RWPE2 (cell line): ENCODE data around the gene SP110.
"Not testable (repeated sequence)": the region's sequence is repeated elsewhere in the genome, so short reads cannot be mapped to it uniquely, and the experiment has no call there.

Source experiments
- ATAC-seq: fragments of 200-7000 bp; cut with Tn5 transposase; 3 replicates; pipeline ENCODE4 v1.9.1; 2021; ENCODE audit warnings: low read depth
- DNase-seq: peaks from one replicate; pipeline ENCODE4 v3.0.0-alpha.2; 2020; ENCODE audit warnings: low spot score
- H3K27ac ChIP-seq: fragments of 450-650 bp; 2 replicates; pipeline ENCODE4 v1.5.1; 2017; ENCODE audit warnings: mild to moderate bottlenecking; ENCODE audit not compliant: poor library complexity, severe bottlenecking
- H3K27me3 ChIP-seq: fragments of 250-450 bp; sonication (Bioruptor Pico); 2 replicates; pipeline ENCODE4 v1.5.1; 2021; ENCODE audit warnings: mild to moderate bottlenecking, moderate library complexity; ENCODE audit not compliant: insufficient read depth, poor library complexity, severe bottlenecking
- H3K36me3 ChIP-seq: fragments of 250-450 bp; sonication (Bioruptor Pico); 2 replicates; pipeline ENCODE4 v1.5.1; 2020; ENCODE audit warnings: low read depth, mild to moderate bottlenecking, moderate library complexity
- H3K4me1 ChIP-seq: fragments of 250-450 bp; sonication (Bioruptor Pico); 2 replicates; pipeline ENCODE4 v1.5.1; 2021; ENCODE audit warnings: mild to moderate bottlenecking, moderate library complexity; ENCODE audit not compliant: insufficient read depth, poor library complexity, severe bottlenecking
- H3K4me3 ChIP-seq: fragments of 250-450 bp; sonication (Bioruptor Pico); 2 replicates; pipeline ENCODE4 v1.5.1; 2021; ENCODE audit warnings: mild to moderate bottlenecking, moderate library complexity; ENCODE audit not compliant: severe bottlenecking
- H3K9me3 ChIP-seq: fragments of 250-450 bp; sonication (Bioruptor Pico); 2 replicates; pipeline ENCODE4 v1.5.1; 2021; ENCODE audit warnings: mild to moderate bottlenecking, moderate library complexity; ENCODE audit not compliant: severe bottlenecking
- CTCF ChIP-seq: fragments of 450-650 bp; IDR thresholded peaks from one replicate; pipeline ENCODE4 v1.5.1; 2017; ENCODE audit warnings: mild to moderate bottlenecking, moderate library complexity; ENCODE audit not compliant: poor library complexity, severe bottlenecking

Gene SP110

DNA sequence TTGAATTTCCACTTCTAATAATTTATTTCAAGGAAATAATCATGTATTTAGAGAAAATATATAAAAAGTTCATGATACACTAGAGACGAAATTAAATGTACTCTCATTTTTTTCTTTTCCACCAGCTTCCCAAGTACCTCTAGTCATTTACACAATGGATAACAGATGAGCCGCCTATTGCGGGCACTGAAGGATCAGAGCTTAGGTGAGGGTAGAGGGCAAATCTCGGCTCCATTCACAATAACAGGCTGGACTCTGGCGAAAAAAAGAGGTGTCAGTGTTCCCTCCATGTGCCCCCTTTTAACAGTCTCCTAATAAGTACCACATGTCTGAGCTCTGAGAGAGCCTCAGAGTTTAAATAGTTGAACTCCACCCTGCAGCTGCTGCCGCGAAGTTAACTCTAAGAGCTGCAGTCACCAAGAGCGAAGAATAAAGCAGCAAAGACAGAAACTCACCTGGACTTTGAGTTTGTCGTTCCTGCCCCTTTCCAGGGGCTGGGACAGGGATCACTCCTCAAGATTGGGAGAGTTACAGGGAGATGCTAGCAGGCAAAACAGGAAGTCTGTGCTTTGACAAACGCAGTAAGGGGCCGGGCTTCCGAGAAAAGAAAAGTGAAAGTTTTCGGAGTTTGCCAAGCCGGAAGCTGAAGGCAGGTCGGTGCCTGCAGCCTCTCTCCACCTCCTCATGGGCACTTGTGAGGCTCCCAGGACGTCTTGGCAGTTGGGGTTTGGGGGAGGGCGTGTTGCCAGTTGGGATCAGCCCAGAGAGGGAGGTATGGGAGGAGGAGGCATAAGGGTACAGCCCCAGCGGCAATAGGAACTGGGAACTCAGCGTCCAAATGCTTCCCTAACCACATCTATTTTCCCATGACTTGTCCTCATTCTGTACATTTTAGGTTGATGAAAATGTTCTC, at the start of gene SP110:
Gene SP110, minus strand, starts transcription at position 566 of the 913 bp plus-strand sequence. CDS start 3,057 bp downstream, outside the sequence.
- Histone ChIP-seq H3K4me3 (peak within 1 kb of the TSS; percentile 42), H3K4me1 (peaks cover 10% of the 10 kb centered on the region), H3K36me3 (peaks cover 13% of the 10 kb centered on the region), H3K27ac (peak within 1 kb of the TSS; percentile 72), H3K27me3 (no peaks in the 10 kb centered on the region), H3K9me3 (no peaks in the 10 kb centered on the region)
- DNase-seq (peak; percentile 90), ATAC-seq (peak; percentile 97)
- no peak for TF ChIP-seq CTCF

- ATAC-seq, result no peak
- no peak for DNase-seq
- Histone ChIP-seq H3K27me3 (no peaks in the 10 kb centered on the region), H3K4me1 (peaks cover 6% of the 10 kb centered on the region), H3K4me3 (no peak overlapping the region), H3K27ac (no peak overlapping the region), H3K9me3 (no peaks in the 10 kb centered on the region), H3K36me3 (no peaks in the 10 kb centered on the region)
- no peak for TF ChIP-seq CTCF
These were observed 48.9 kb upstream of the SP110 start for GRCh38 chr2:230268606-230269243.

DNA sequence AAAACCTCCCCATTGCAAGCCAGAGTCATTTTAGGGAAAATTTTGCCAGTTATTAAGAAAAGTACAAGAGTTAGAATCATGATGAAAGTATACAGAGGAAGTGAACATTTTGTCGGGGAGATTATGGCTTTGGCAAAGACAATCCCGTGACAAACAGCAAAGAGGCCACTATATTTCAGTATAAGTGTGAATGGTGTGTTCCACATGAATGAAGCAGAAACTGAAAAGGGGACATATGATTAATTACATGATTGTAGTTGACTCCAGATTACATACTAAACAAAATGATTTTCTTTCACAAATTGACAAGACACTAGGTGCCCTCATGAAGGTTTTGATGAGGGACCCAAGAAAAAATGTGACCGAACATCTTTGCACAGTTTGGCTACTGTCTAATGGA, 47.8 kb upstream of the SP110 start:
- H3K27ac ChIP-seq, result no peak overlapping the region
- no peak overlapping the region for H3K4me3 ChIP-seq
- H3K4me1 ChIP-seq, result peaks cover 6% of the 10 kb centered on the region
- TF ChIP-seq CTCF, result no peak
- ATAC-seq (no peak), DNase-seq (no peak)
- no peaks in the 10 kb centered on the region for H3K36me3 ChIP-seq
- H3K9me3 ChIP-seq, result no peaks in the 10 kb centered on the region
- no peaks in the 10 kb centered on the region for H3K27me3 ChIP-seq

DNA sequence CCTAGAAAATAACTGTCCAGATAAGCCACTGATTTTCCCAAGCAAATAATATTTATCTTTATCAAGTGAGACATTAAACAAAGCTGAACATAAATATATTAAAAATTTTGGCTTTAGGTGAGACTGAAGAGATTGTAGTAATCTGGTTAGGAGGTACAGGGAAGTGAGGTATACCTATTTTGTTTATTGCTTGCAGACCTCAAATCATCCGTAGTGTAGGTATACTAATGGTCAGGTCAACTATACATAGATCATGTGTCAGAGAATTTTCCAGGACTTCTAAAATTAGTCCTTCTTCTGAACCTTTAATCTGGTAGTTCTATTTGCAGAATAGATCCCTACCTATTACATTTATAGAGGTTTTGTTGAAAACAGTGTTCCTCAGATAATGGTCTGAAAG, 47.3 kb upstream of the SP110 start:
- H3K4me3 ChIP-seq, result no peak overlapping the region
- no peaks in the 10 kb centered on the region for H3K9me3 ChIP-seq
- no peaks in the 10 kb centered on the region for H3K27me3 ChIP-seq
- H3K27ac ChIP-seq, result no peak overlapping the region
- no peak for DNase-seq
- no peaks in the 10 kb centered on the region for H3K36me3 ChIP-seq
- no peak for TF ChIP-seq CTCF
- peaks cover 6% of the 10 kb centered on the region for H3K4me1 ChIP-seq
- ATAC-seq, result no peak

GRCh38 chr2:230266638-230267037, 46.9 kb upstream of the SP110 start:
- Histone ChIP-seq H3K27ac (no peak overlapping the region), H3K36me3 (no peaks in the 10 kb centered on the region)
- ATAC-seq, result no peak

DNA sequence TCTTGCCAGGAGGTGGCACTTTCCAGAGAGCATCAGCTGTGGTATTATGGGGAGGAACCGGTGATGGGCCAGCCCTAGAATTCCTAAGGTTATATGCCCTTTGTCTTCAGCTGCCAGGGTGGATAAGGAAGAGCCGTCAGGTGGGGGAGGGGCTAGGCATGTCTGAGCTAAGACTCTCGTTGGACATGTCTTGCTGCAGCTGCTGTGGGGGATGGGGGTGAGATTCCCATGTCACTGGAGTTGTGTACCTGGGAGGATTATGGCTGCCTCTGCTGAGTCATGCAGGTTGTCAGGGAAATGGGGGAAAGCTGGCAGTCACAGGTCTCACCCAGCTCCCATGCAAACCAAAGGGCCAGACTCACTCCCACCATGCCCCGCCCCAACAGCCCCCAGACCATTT, 45.2 kb upstream of the SP110 start:
- H3K36me3 ChIP-seq, H3K4me3 ChIP-seq, H3K9me3 ChIP-seq, H3K27me3 ChIP-seq, H3K27ac ChIP-seq, H3K4me1 ChIP-seq: not testable (repeated sequence)
- DNase-seq (peak; percentile 70), ATAC-seq (peak; percentile 42; the same call in 1 of the 3 replicates)

More at GRCh38 chr2:230266638-230267037, 46.9 kb upstream of the SP110 start:
- Histone ChIP-seq H3K27me3 (no peaks in the 10 kb centered on the region), H3K4me1 (peaks cover 6% of the 10 kb centered on the region), H3K9me3 (no peaks in the 10 kb centered on the region), H3K4me3 (no peak overlapping the region)
- DNase-seq, result no peak
- no peak for TF ChIP-seq CTCF
